ENCODE results near the gene YJU2. TPM values are rescaled to one million over a fixed set of nuclear protein-coding genes. Genes with fewer than 3 reads are reported as not detected.

YJU2 gene
- total RNA-seq, 1 experiment from 2014 or later: 26.9 TPM

DNA sequence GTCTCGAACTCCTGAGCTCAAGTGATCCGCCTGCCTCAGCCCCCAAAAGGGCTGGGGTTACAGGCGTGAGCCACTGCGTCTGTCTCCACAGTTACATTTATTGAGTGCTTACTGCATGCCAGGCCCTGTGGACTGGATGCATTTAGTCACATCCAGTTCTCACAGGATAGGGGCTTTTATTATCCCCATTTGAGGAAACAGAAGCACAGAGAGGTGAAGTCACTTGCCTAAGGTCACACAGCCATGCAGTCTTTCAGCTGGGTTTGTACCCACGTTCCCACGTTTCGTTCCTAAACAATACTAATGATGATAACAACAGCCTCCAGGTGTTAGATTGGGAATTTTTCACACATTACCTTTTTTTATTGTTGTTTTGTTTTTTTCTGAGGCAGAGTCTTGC lies 26.7 kb upstream of the YJU2 start:
- TF ChIP-seq, protein P1, sequence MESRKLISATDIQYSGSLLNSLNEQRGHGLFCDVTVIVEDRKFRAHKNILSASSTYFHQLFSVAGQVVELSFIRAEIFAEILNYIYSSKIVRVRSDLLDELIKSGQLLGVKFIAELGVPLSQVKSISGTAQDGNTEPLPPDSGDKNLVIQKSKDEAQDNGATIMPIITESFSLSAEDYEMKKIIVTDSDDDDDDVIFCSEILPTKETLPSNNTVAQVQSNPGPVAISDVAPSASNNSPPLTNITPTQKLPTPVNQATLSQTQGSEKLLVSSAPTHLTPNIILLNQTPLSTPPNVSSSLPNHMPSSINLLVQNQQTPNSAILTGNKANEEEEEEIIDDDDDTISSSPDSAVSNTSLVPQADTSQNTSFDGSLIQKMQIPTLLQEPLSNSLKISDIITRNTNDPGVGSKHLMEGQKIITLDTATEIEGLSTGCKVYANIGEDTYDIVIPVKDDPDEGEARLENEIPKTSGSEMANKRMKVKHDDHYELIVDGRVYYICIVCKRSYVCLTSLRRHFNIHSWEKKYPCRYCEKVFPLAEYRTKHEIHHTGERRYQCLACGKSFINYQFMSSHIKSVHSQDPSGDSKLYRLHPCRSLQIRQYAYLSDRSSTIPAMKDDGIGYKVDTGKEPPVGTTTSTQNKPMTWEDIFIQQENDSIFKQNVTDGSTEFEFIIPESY (IDR thresholded peaks at IDR 0.05; ENCODE audit: extremely low read depth, insufficient replicate concordance, low read length): no peak
- no peak for TF ChIP-seq POLR2AphosphoS5 (IDR thresholded peaks at IDR 0.05; ENCODE audit: low read depth, low read length)
- TF ChIP-seq, protein P2, sequence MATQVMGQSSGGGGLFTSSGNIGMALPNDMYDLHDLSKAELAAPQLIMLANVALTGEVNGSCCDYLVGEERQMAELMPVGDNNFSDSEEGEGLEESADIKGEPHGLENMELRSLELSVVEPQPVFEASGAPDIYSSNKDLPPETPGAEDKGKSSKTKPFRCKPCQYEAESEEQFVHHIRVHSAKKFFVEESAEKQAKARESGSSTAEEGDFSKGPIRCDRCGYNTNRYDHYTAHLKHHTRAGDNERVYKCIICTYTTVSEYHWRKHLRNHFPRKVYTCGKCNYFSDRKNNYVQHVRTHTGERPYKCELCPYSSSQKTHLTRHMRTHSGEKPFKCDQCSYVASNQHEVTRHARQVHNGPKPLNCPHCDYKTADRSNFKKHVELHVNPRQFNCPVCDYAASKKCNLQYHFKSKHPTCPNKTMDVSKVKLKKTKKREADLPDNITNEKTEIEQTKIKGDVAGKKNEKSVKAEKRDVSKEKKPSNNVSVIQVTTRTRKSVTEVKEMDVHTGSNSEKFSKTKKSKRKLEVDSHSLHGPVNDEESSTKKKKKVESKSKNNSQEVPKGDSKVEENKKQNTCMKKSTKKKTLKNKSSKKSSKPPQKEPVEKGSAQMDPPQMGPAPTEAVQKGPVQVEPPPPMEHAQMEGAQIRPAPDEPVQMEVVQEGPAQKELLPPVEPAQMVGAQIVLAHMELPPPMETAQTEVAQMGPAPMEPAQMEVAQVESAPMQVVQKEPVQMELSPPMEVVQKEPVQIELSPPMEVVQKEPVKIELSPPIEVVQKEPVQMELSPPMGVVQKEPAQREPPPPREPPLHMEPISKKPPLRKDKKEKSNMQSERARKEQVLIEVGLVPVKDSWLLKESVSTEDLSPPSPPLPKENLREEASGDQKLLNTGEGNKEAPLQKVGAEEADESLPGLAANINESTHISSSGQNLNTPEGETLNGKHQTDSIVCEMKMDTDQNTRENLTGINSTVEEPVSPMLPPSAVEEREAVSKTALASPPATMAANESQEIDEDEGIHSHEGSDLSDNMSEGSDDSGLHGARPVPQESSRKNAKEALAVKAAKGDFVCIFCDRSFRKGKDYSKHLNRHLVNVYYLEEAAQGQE (IDR thresholded peaks at IDR 0.05; ENCODE audit: low read depth): no peak
- TF ChIP-seq YY1 (IDR thresholded peaks at IDR 0.05; ENCODE audit: extremely low read depth, insufficient replicate concordance, low read depth, low read length): no peak
- no peak for TF ChIP-seq RAD21 (IDR thresholded peaks at IDR 0.05; ENCODE audit: low read depth)
- TF ChIP-seq CEBPB (IDR thresholded peaks at IDR 0.05; ENCODE audit: low read depth): no peak
- TF ChIP-seq, protein P3, sequence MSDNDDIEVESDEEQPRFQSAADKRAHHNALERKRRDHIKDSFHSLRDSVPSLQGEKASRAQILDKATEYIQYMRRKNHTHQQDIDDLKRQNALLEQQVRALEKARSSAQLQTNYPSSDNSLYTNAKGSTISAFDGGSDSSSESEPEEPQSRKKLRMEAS (IDR thresholded peaks at IDR 0.05): no peak
- H3K4me1 ChIP-seq (ENCODE audit: control insufficient read depth in 1 of 2, insufficient read depth in 2 of 2, low read length in 2 of 2): peaks cover 11 to 23% of the 10 kb centered on the region in 2 experiments
- no peak for DNase-seq (ENCODE audit: low read depth, low spot score)
- ChIA-PET CTCF (interaction anchor here (0.6 kb wide), 1 partner anchor 11 kb away, joined by 4 read pairs; no protein-coding TSS in a partner anchor), RAD21 (ENCODE audit: low non-redundant PET in 1 of 2, low total read pairs in 2 of 2, uncharacterized antibody in 2 of 2, unreplicated experiment in 2 of 2) (no interaction called here), POLR2A (no interaction called here)
- H3K9me3 ChIP-seq (ENCODE audit: control insufficient read depth in 1 of 2, insufficient read depth in 1 of 2, low read depth in 1 of 2, low read length in 2 of 2): no peaks in the 10 kb centered on the region; a peak in 1 of 4 replicates
- no peak overlapping the region for H3K4me3 ChIP-seq (replicated peaks in 1 of 2; ENCODE audit: low read depth in 1 of 2, low read length in 2 of 2)
- no peak overlapping the region for H3K9ac ChIP-seq (ENCODE audit: low read length)
- BruUV-seq (replicated peaks): no TSS peak
- H2AFZ ChIP-seq (ENCODE audit: low read depth, low read length, poor library complexity, severe bottlenecking): no peak overlapping the region
- no peaks in the 10 kb centered on the region for H3K27me3 ChIP-seq (ENCODE audit: insufficient read depth, low read length)
- peak overlapping the region; percentile 53 for H3K4me2 ChIP-seq (ENCODE audit: low read length)
- H3K9me2 ChIP-seq (ENCODE audit: insufficient read depth): no peaks in the 10 kb centered on the region
- intact Hi-C loops (cut with micrococcal nuclease): no loop called here
- H3K27ac ChIP-seq (ENCODE audit: low read depth, low read length): no peak overlapping the region
- no peaks in the 10 kb centered on the region for H3K36me3 ChIP-seq (ENCODE audit: control insufficient read depth in 1 of 2, insufficient read depth in 2 of 2, low read length in 2 of 2)
- no peaks in the 10 kb centered on the region for H3K79me2 ChIP-seq (ENCODE audit: insufficient read depth, low read length)
- H4K20me1 ChIP-seq (ENCODE audit: insufficient read depth): no peaks in the 10 kb centered on the region
- no peak for ATAC-seq
